AG20443 (cell line): ENCODE results near the gene KIF26B.

ENCODE experiments used
- DNase-seq: peaks from one replicate; pipeline ENCODE4 v3.0.0; 2012; ENCODE audit warnings: low spot score, mixed read lengths

The KIF26B gene

GRCh38 chr1:245241526-245242130 lies 86.8 kb downstream of the KIF26B start:
- no peak for DNase-seq

GRCh38 chr1:245242989-245243388 lies 88.2 kb downstream of the KIF26B start:
- no peak for DNase-seq

GRCh38 chr1:245245021-245245667 lies 90.4 kb downstream of the KIF26B start:
- no peak for DNase-seq

GRCh38 chr1:245246433-245246832 lies 91.6 kb downstream of the KIF26B start:
- DNase-seq: no peak

GRCh38 chr1:245247356-245247755 lies 92.6 kb downstream of the KIF26B start:
- no peak for DNase-seq

GRCh38 chr1:245247801-245248200 lies 93.0 kb downstream of the KIF26B start:
- no peak for DNase-seq

- DNase-seq: no peak
Observed at GRCh38 chr1:245248231-245248731, 93.5 kb downstream of the KIF26B start.

GRCh38 chr1:245255783-245256182 lies 101.0 kb downstream of the KIF26B start:
- no peak for DNase-seq

GRCh38 chr1:245256528-245256927 lies 101.7 kb downstream of the KIF26B start:
- no peak for DNase-seq

GRCh38 chr1:245258271-245258920 lies 103.6 kb downstream of the KIF26B start:
- no peak for DNase-seq

GRCh38 chr1:245260110-245260882 lies 105.5 kb downstream of the KIF26B start:
- no peak for DNase-seq

GRCh38 chr1:245260883-245261282 lies 106.1 kb downstream of the KIF26B start:
- DNase-seq: no peak

- DNase-seq: no peak
Observed at GRCh38 chr1:245261786-245262185, 107.0 kb downstream of the KIF26B start.

GRCh38 chr1:245263529-245264095 lies 108.8 kb downstream of the KIF26B start:
- DNase-seq: peak; percentile 71

GRCh38 chr1:245264226-245264625 lies 109.4 kb downstream of the KIF26B start:
- DNase-seq: no peak

GRCh38 chr1:245266105-245266504 lies 111.3 kb downstream of the KIF26B start:
- no peak for DNase-seq

GRCh38 chr1:245270063-245270462 lies 115.3 kb downstream of the KIF26B start:
- no peak for DNase-seq

- DNase-seq: no peak
Observed at GRCh38 chr1:245270972-245271371, 116.2 kb downstream of the KIF26B start.

GRCh38 chr1:245272676-245273075 lies 117.9 kb downstream of the KIF26B start:
- no peak for DNase-seq

- DNase-seq: no peak
Observed at GRCh38 chr1:245276445-245276844, 121.7 kb downstream of the KIF26B start.

GRCh38 chr1:245277276-245277675 lies 122.5 kb downstream of the KIF26B start:
- DNase-seq: no peak

GRCh38 chr1:245278846-245279245 lies 124.1 kb downstream of the KIF26B start:
- no peak for DNase-seq
